Esophagus (tissue), 2 donors: ENCODE measurements around the gene ARHGAP6. TPM values are rescaled to one million over a fixed set of nuclear protein-coding genes. Genes with fewer than 3 reads are reported as not detected.

Source experiments
- H3K27ac ChIP-seq, 2 donors: one replicate each; pipeline ENCODE4 v1.5.1; 2013; ENCODE audit warnings: low read depth in 2 of 2, mild to moderate bottlenecking in 2 of 2, inconsistent platforms in 1 of 2, low read length in 1 of 2, moderate library complexity in 1 of 2
- H3K27me3 ChIP-seq, 2 donors: one replicate each; pipeline ENCODE4 v1.6.1; 2013; ENCODE audit warnings: low read length in 2 of 2, control low read depth in 1 of 2, mild to moderate bottlenecking in 1 of 2; ENCODE audit not compliant: insufficient read depth in 2 of 2, control insufficient read depth in 1 of 2
- H3K36me3 ChIP-seq, 2 donors: one replicate each; pipeline ENCODE4 v1.6.1; 2013; ENCODE audit warnings: low read length in 1 of 2; ENCODE audit not compliant: control insufficient read depth in 2 of 2, insufficient read depth in 2 of 2
- H3K4me1 ChIP-seq, 2 donors: one replicate each; pipeline ENCODE4 v1.6.1; 2013; ENCODE audit warnings: low read length in 1 of 2; ENCODE audit not compliant: control insufficient read depth in 2 of 2, insufficient read depth in 2 of 2
- H3K4me3 ChIP-seq, 2 donors: one replicate each; pipeline ENCODE4 v1.5.1; 2013; ENCODE audit warnings: low read length in 2 of 2, mild to moderate bottlenecking in 2 of 2, low read depth in 1 of 2, moderate library complexity in 1 of 2
- H3K9me3 ChIP-seq, 2 donors: one replicate each; pipeline ENCODE4 v1.6.1; 2013; ENCODE audit warnings: mild to moderate bottlenecking in 2 of 2, low read depth in 1 of 2, low read length in 1 of 2, moderate library complexity in 1 of 2; ENCODE audit not compliant: control insufficient read depth in 2 of 2, insufficient read depth in 1 of 2
- WGBS, 2 donors: extraction: QIAGEN DNeasy Blood & Tissue Kit; methylation state at CpG; one replicate each; pipeline ENCODE4 v1.1.7; 2013; 5-methylcytosine and 5-hydroxymethylcytosine counted together
- polyA plus RNA-seq, 2 donors: library from polyadenylated mRNA; stranded (reverse); fragments of 200-250 nt; gene quantifications; one replicate each; pipeline ENCODE4 v1.2.3, GENCODE V29; 2013
- donor health status: healthy with polysubstance abuse.
- donor health status: Bipolar disorder and iron deficiency.

Gene ARHGAP6
- polyA plus RNA-seq, 2 donors, result 0.98 to 1.7 TPM

- WGBS, 2 donors, result 56 to 69% methylated on average over 6 of the region's 6 CpGs
Measured at GRCh38 chrX:11419102-11419501, 246.6 kb downstream of the ARHGAP6 start.

GRCh38 chrX:11416600-11416999 lies 249.1 kb downstream of the ARHGAP6 start:
- WGBS, 2 donors, result 41 to 67% methylated on average over 13 of the region's 13 CpGs
- no peaks in the 10 kb centered on the region for H3K36me3 ChIP-seq
- no peak overlapping the region for H3K4me3 ChIP-seq
- no peaks in the 10 kb centered on the region for H3K9me3 ChIP-seq
- H3K27ac ChIP-seq, result no peak overlapping the region
- H3K4me1 ChIP-seq, result no peaks in the 10 kb centered on the region
- peaks cover 0 to 3% of the 10 kb centered on the region in 2 donors for H3K27me3 ChIP-seq

More at GRCh38 chrX:11419102-11419501, 246.6 kb downstream of the ARHGAP6 start:
- H3K4me3 ChIP-seq, result no peak overlapping the region
- no peak overlapping the region for H3K27ac ChIP-seq
- H3K9me3 ChIP-seq, result no peaks in the 10 kb centered on the region
- H3K27me3 ChIP-seq, result peaks cover 0 to 3% of the 10 kb centered on the region in 2 donors
- no peaks in the 10 kb centered on the region for H3K4me1 ChIP-seq
- H3K36me3 ChIP-seq, result no peaks in the 10 kb centered on the region

- no peaks in the 10 kb centered on the region for H3K4me1 ChIP-seq
- no peaks in the 10 kb centered on the region for H3K27me3 ChIP-seq
- H3K4me3 ChIP-seq, result no peak overlapping the region
- H3K27ac ChIP-seq, result no peak overlapping the region
- 92 to 100% methylated on average over 1 of the region's 1 CpG for WGBS, 2 donors
- no peaks in the 10 kb centered on the region for H3K36me3 ChIP-seq
- peaks cover 0 to 3% of the 10 kb centered on the region in 2 donors for H3K9me3 ChIP-seq
Measured at GRCh38 chrX:11414091-11414490, 251.6 kb downstream of the ARHGAP6 start.

GRCh38 chrX:11412715-11413623 lies 252.8 kb downstream of the ARHGAP6 start:
- WGBS, 2 donors, result 63 to 70% methylated on average over 10 of the region's 10 CpGs
- H3K27ac ChIP-seq, result no peak overlapping the region

GRCh38 chrX:11409957-11410356 lies 255.8 kb downstream of the ARHGAP6 start:
- no peaks in the 10 kb centered on the region for H3K4me1 ChIP-seq
- WGBS, 2 donors, result 82 to 87% methylated on average over 3 of the region's 3 CpGs
- H3K27ac ChIP-seq, result no peak overlapping the region
- H3K4me3 ChIP-seq, result no peak overlapping the region
- H3K36me3 ChIP-seq, result no peaks in the 10 kb centered on the region
- H3K9me3 ChIP-seq, result peaks cover 0 to 3% of the 10 kb centered on the region in 2 donors
- H3K27me3 ChIP-seq, result no peaks in the 10 kb centered on the region

More at GRCh38 chrX:11412715-11413623, 252.8 kb downstream of the ARHGAP6 start:
- Histone ChIP-seq H3K9me3 (peaks cover 0 to 3% of the 10 kb centered on the region in 2 donors), H3K27me3 (no peaks in the 10 kb centered on the region), H3K4me3 (no peak overlapping the region), H3K36me3 (no peaks in the 10 kb centered on the region), H3K4me1 (no peaks in the 10 kb centered on the region)

- Histone ChIP-seq H3K4me1 (no peaks in the 10 kb centered on the region), H3K27ac (no peak overlapping the region), H3K27me3 (no peaks in the 10 kb centered on the region), H3K36me3 (no peaks in the 10 kb centered on the region), H3K4me3 (no peak overlapping the region), H3K9me3 (peaks cover 0 to 3% of the 10 kb centered on the region in 2 donors)
- WGBS, 2 donors, result 80 to 95% methylated on average over 3 of the region's 3 CpGs
Measured at GRCh38 chrX:11408783-11409182, 256.9 kb downstream of the ARHGAP6 start.

- Histone ChIP-seq H3K4me3 (no peak overlapping the region), H3K9me3 (peaks cover 0 to 3% of the 10 kb centered on the region in 2 donors), H3K27me3 (no peaks in the 10 kb centered on the region), H3K36me3 (no peaks in the 10 kb centered on the region), H3K4me1 (no peaks in the 10 kb centered on the region), H3K27ac (no peak overlapping the region)
- 58 to 67% methylated on average over 5 of the region's 5 CpGs for WGBS, 2 donors
Measured at GRCh38 chrX:11408109-11408405, 257.7 kb downstream of the ARHGAP6 start.

- no peaks in the 10 kb centered on the region for H3K36me3 ChIP-seq
Measured at GRCh38 chrX:11407331-11408108, 258.2 kb downstream of the ARHGAP6 start.

GRCh38 chrX:11406109-11406765 lies 259.5 kb downstream of the ARHGAP6 start:
- Histone ChIP-seq H3K36me3 (no peaks in the 10 kb centered on the region), H3K9me3 (peaks cover 0 to 3% of the 10 kb centered on the region in 2 donors), H3K27ac (no peak overlapping the region), H3K4me1 (no peaks in the 10 kb centered on the region), H3K4me3 (no peak overlapping the region), H3K27me3 (no peaks in the 10 kb centered on the region)
- 70 to 77% methylated on average over 9 of the region's 9 CpGs for WGBS, 2 donors

More at GRCh38 chrX:11407331-11408108, 258.2 kb downstream of the ARHGAP6 start:
- Histone ChIP-seq H3K4me3 (no peak overlapping the region), H3K9me3 (peaks cover 0 to 3% of the 10 kb centered on the region in 2 donors), H3K4me1 (no peaks in the 10 kb centered on the region), H3K27ac (no peak overlapping the region), H3K27me3 (no peaks in the 10 kb centered on the region)
- WGBS, 2 donors, result 59 to 60% methylated on average over 2 of the region's 2 CpGs
